HEK293 (cell line): ENCODE measurements around the gene WDR7.

Experiments
- CTCF ChIA-PET: fragments of 350-600 bp; formaldehyde crosslinking; extraction: SDS; loops from one replicate; lab custom pipeline; 2021; ENCODE audit warnings: antibody characterized with exemption; lab: Yijun Ruan, JAX
- POLR2A ChIA-PET: fragments of 300-600 bp; formaldehyde crosslinking; extraction: SDS; loops from one replicate; lab custom pipeline; 2020; ENCODE audit warnings: antibody characterized with exemption, inconsistent platforms; lab: Yijun Ruan, JAX
- H3K27ac ChIP-seq: fragments of 200-500 bp; sonication (Bioruptor generic); 2 replicates; pipeline ENCODE4 v1.5.1; 2014; ENCODE audit warnings: low read depth, low read length, control low read depth, inconsistent platforms; ENCODE audit errors: extremely low read depth
- H3K36me3 ChIP-seq, 2 experiments: fragments of 200-500 bp in 1 of 2; sonication (Bioruptor generic) in 1 of 2; 1 replicate in 1 of 2; 2 replicates in 1 of 2; pipeline ENCODE4 v1.5.1; 2014 to 2017; ENCODE audit warnings: inconsistent platforms in 2 of 2, low read length in 2 of 2; ENCODE audit not compliant: control insufficient read depth in 2 of 2, insufficient read depth in 1 of 2
- H3K4me1 ChIP-seq: fragments of 200-500 bp; sonication (Bioruptor generic); 2 replicates; pipeline ENCODE4 v1.5.1; 2014; ENCODE audit warnings: mild to moderate bottlenecking, low read length, inconsistent platforms; ENCODE audit not compliant: control insufficient read depth, insufficient read depth
- H3K4me3 ChIP-seq: 2 replicates; pipeline ENCODE4 v1.5.1; 2011; ENCODE audit warnings: low read depth, mild to moderate bottlenecking, control low read depth, low read length, moderate library complexity
- H3K9me3 ChIP-seq: fragments of 200-500 bp; sonication (Bioruptor generic); 2 replicates; pipeline ENCODE4 v1.5.1; 2014; ENCODE audit warnings: low read depth, low read length, inconsistent platforms; ENCODE audit not compliant: control insufficient read depth, insufficient read depth
- CTCF ChIP-seq: fragments of 450-650 bp; formaldehyde crosslinking; IDR thresholded peaks from 2 replicates; pipeline ENCODE4 v1.5.1; 2016; ENCODE audit warnings: missing biosample characterization, missing genetic modification characterization
- GFI1B ChIP-seq: fragments of 450-650 bp; formaldehyde crosslinking; IDR thresholded peaks from 2 replicates; pipeline ENCODE4 v1.5.1; 2016; ENCODE audit warnings: missing biosample characterization, missing genetic modification characterization
- GLIS1 ChIP-seq: fragments of 450-650 bp; formaldehyde crosslinking; IDR thresholded peaks from 2 replicates; pipeline ENCODE4 v1.5.1; 2016; ENCODE audit warnings: missing biosample characterization, missing genetic modification characterization
- HOXD13 ChIP-seq: sonication (generic); formaldehyde crosslinking; IDR thresholded peaks from 2 replicates; pipeline ENCODE4 v1.8.0; 2022; ENCODE audit warnings: missing genetic modification reagents, borderline replicate concordance
- PRDM4 ChIP-seq: fragments of 450-650 bp; formaldehyde crosslinking; IDR thresholded peaks from 2 replicates; pipeline ENCODE4 v1.5.1; 2017; ENCODE audit warnings: missing biosample characterization, missing genetic modification characterization
- SP2 ChIP-seq: fragments of 450-650 bp; formaldehyde crosslinking; IDR thresholded peaks from 2 replicates; pipeline ENCODE4 v1.5.1; 2016; ENCODE audit warnings: missing biosample characterization, missing genetic modification characterization
- ZFHX2 ChIP-seq: fragments of 450-650 bp; formaldehyde crosslinking; conservative IDR thresholded peaks from 2 replicates; pipeline ENCODE4 v1.5.1; 2016; ENCODE audit warnings: missing biosample characterization, missing genetic modification characterization
- ZNF404 ChIP-seq: fragments of 450-650 bp; formaldehyde crosslinking; IDR thresholded peaks from 2 replicates; pipeline ENCODE4 v1.5.1; 2017; ENCODE audit warnings: missing biosample characterization, missing genetic modification characterization
- ZNF513 ChIP-seq: fragments of 450-650 bp; IDR thresholded peaks from 2 replicates; pipeline ENCODE4 v1.5.1; 2018; ENCODE audit warnings: missing biosample characterization, missing genetic modification characterization
- ZNF518A ChIP-seq: fragments of 450-650 bp; formaldehyde crosslinking; conservative IDR thresholded peaks from 2 replicates; pipeline ENCODE4 v1.5.1; 2016; ENCODE audit warnings: low read depth, missing biosample characterization, missing genetic modification characterization
- ZNF558 ChIP-seq: fragments of 450-650 bp; formaldehyde crosslinking; IDR thresholded peaks from 2 replicates; pipeline ENCODE4 v1.5.1; 2016; ENCODE audit warnings: missing biosample characterization, missing genetic modification characterization
- ZNF791 ChIP-seq: fragments of 450-650 bp; formaldehyde crosslinking; IDR thresholded peaks from 2 replicates; pipeline ENCODE4 v1.5.1; 2016; ENCODE audit warnings: missing biosample characterization, missing genetic modification characterization

Gene WDR7

GRCh38 chr18:56627991-56628390, 23.2 kb upstream of the WDR7 start (continued):
- TF ChIP-seq SP2 (tag by site-specific recombination) (no peak), GLIS1 (tag by site-specific recombination) (no peak), CTCF (tag by site-specific recombination) (no peak), ZFHX2 (no peak), PRDM4 (tag by site-specific recombination) (no peak)

GRCh38 chr18:56632070-56633022, 18.8 kb upstream of the WDR7 start:
- peaks cover 11 to 26% of the 10 kb centered on the region in 2 experiments; a peak in 2 of 3 replicates for H3K36me3 ChIP-seq
- CTCF ChIA-PET = interaction anchor here (0.5 to 1.1 kb wide), 4 partner anchors 13 to 71 kb away, joined by 3 to 4 read pairs (median 3); no protein-coding TSS in a partner anchor
- no peaks in the 10 kb centered on the region for H3K9me3 ChIP-seq
- peaks cover 18% of the 10 kb centered on the region for H3K4me1 ChIP-seq
- TF ChIP-seq ZNF513 (no peak), HOXD13 (CRISPR knock-in tag) (no peak), GFI1B (tag by site-specific recombination) (no peak), ZNF518A (tag by site-specific recombination) (no peak), ZNF404 (tag by site-specific recombination) (no peak), ZNF558 (tag by site-specific recombination) (no peak), ZNF791 (tag by site-specific recombination) (no peak)
- POLR2A ChIA-PET = no interaction called here
- H3K4me3 ChIP-seq = no peak overlapping the region
- no peak overlapping the region for H3K27ac ChIP-seq
